Kidney epithelial cell (primary cell): ENCODE data around the gene ACACA. TPM values are rescaled to one million over a fixed set of nuclear protein-coding genes. Genes with fewer than 3 reads are reported as not detected.
"Not testable (repeated sequence)": the region's sequence is repeated elsewhere in the genome, so short reads cannot be mapped to it uniquely, and the experiment has no call there.

ENCODE experiments used
- DNase-seq: peaks from one replicate; pipeline ENCODE4 v3.0.0-alpha.2; 2010; ENCODE audit warnings: low read depth
- H3K27me3 ChIP-seq: 2 replicates; pipeline ENCODE4 v1.6.0; 2011; ENCODE audit warnings: low read length; ENCODE audit not compliant: control insufficient read depth, insufficient read depth
- H3K36me3 ChIP-seq: 2 replicates; pipeline ENCODE4 v1.5.1; 2011; ENCODE audit warnings: low read length; ENCODE audit not compliant: control insufficient read depth, insufficient read depth
- H3K4me3 ChIP-seq: 2 replicates; pipeline ENCODE4 v1.5.1; 2011; ENCODE audit warnings: low read depth, mild to moderate bottlenecking, control low read depth, low read length
- CTCF ChIP-seq: IDR thresholded peaks from 2 replicates; pipeline ENCODE4 v1.5.1; 2011; ENCODE audit warnings: mild to moderate bottlenecking, moderate library complexity, low read length, control low read depth, inconsistent platforms; ENCODE audit not compliant: insufficient read depth, poor library complexity, severe bottlenecking
- total RNA-seq: library from RNA; depleted of rRNA; stranded (reverse); fragments of >200 nt; gene quantifications from 2 replicates; pipeline ENCODE4 v1.2.3, GENCODE V29; 2015

The ACACA gene
- total RNA-seq, 1 donor from 2014 or later: 54.2 TPM

GRCh38 chr17:37358830-37359681, 47.6 kb downstream of the ACACA start:
- peak; percentile 77 for DNase-seq
- Histone ChIP-seq H3K27me3 (no peaks in the 10 kb centered on the region), H3K36me3 (no peaks in the 10 kb centered on the region), H3K4me3 (peak overlapping the region; percentile 80)
- no peak for TF ChIP-seq CTCF

- peak overlapping the region; percentile 80 for H3K4me3 ChIP-seq
- H3K27me3 ChIP-seq: no peaks in the 10 kb centered on the region
- TF ChIP-seq CTCF: no peak
- no peak for DNase-seq
- H3K36me3 ChIP-seq: no peaks in the 10 kb centered on the region
Measured at GRCh38 chr17:37358098-37358829, 48.4 kb downstream of the ACACA start.

- not testable (repeated sequence) for H3K36me3 ChIP-seq, H3K27me3 ChIP-seq, DNase-seq, H3K4me3 ChIP-seq
Measured at GRCh38 chr17:37356796-37357569, 49.7 kb downstream of the ACACA start.

- not testable (repeated sequence) for H3K4me3 ChIP-seq, H3K36me3 ChIP-seq, DNase-seq, H3K27me3 ChIP-seq
Measured at GRCh38 chr17:37346863-37347402, 59.7 kb downstream of the ACACA start.

- H3K27me3 ChIP-seq: no peaks in the 10 kb centered on the region
- peaks cover 1% of the 10 kb centered on the region for H3K36me3 ChIP-seq
- no peak overlapping the region for H3K4me3 ChIP-seq
- TF ChIP-seq CTCF: no peak
- no peak for DNase-seq
Measured at GRCh38 chr17:37344519-37344918, 62.1 kb downstream of the ACACA start.

GRCh38 chr17:37342589-37342988, 64.0 kb downstream of the ACACA start:
- TF ChIP-seq CTCF: no peak
- no peak for DNase-seq
- Histone ChIP-seq H3K4me3 (no peak overlapping the region), H3K36me3 (peaks cover 1% of the 10 kb centered on the region), H3K27me3 (no peaks in the 10 kb centered on the region)
